ENCODE data around the gene CCDC187.

GRCh38 chr9:136230773-136231172, 73.1 kb downstream of the CCDC187 start:
- TF ChIP-seq EP300 (IDR thresholded peaks at IDR 0.05) (no peak), POLR2A (IDR thresholded peaks at IDR 0.05) (no peak), CTCF (IDR thresholded peaks at IDR 0.05) (no peak)
